DND-41 (cell line): ENCODE results near the gene TNNT2.

Experiments used
- ATAC-seq: fragments of 200-7000 bp; cut with Tn5 transposase; 3 replicates; pipeline ENCODE4 v1.9.1; 2021; ENCODE audit warnings: low read depth; ENCODE audit not compliant: insufficient read depth
- DNase-seq: peaks from one replicate; pipeline ENCODE4 v3.0.0-alpha.2; 2020
- H2AFZ ChIP-seq: 2 replicates; pipeline ENCODE4 v1.6.0; 2012; ENCODE audit warnings: low read depth, low read length
- H3K27ac ChIP-seq: 2 replicates; pipeline ENCODE4 v1.5.1; 2012; ENCODE audit warnings: low read length, inconsistent platforms
- H3K27me3 ChIP-seq: fragments of 200-600 bp; sonication (generic); 2 replicates; pipeline ENCODE4 v1.6.0; 2012; ENCODE audit warnings: low read length, mild to moderate bottlenecking, inconsistent platforms; ENCODE audit not compliant: insufficient read depth, poor library complexity
- H3K36me3 ChIP-seq: 2 replicates; pipeline ENCODE4 v1.5.1; 2012; ENCODE audit warnings: low read length, inconsistent platforms; ENCODE audit not compliant: insufficient read depth
- H3K4me1 ChIP-seq: 2 replicates; pipeline ENCODE4 v1.5.1; 2012; ENCODE audit warnings: mild to moderate bottlenecking, low read length; ENCODE audit not compliant: insufficient read depth
- H3K4me2 ChIP-seq: 2 replicates; pipeline ENCODE4 v1.6.0; 2012; ENCODE audit warnings: mild to moderate bottlenecking, moderate library complexity, low read length, inconsistent platforms; ENCODE audit not compliant: insufficient read depth
- H3K4me3 ChIP-seq, 2 experiments: fragments of 200-600 bp in 1 of 2; shearing (Covaris generic) in 1 of 2; 2 replicates each; pipeline ENCODE4 v1.5.1; 2012 to 2016; ENCODE audit warnings: inconsistent platforms in 2 of 2, low read length in 2 of 2, mild to moderate bottlenecking in 2 of 2, low read depth in 1 of 2, moderate library complexity in 1 of 2
- H3K79me2 ChIP-seq: 2 replicates; pipeline ENCODE4 v1.6.0; 2012; ENCODE audit warnings: low read length, inconsistent platforms; ENCODE audit not compliant: insufficient read depth
- H3K9ac ChIP-seq: 2 replicates; pipeline ENCODE4 v1.6.0; 2012; ENCODE audit warnings: low read depth, mild to moderate bottlenecking, inconsistent platforms, low read length, moderate library complexity
- H3K9me3 ChIP-seq: 2 replicates; pipeline ENCODE4 v1.5.1; 2012; ENCODE audit warnings: low read length, moderate library complexity, mild to moderate bottlenecking, inconsistent platforms; ENCODE audit not compliant: insufficient read depth, severe bottlenecking
- H4K20me1 ChIP-seq: 2 replicates; pipeline ENCODE4 v1.6.0; 2012; ENCODE audit warnings: low read length; ENCODE audit not compliant: insufficient read depth
- CTCF ChIP-seq: IDR thresholded peaks from 2 replicates; pipeline ENCODE4 v1.5.1; 2012; ENCODE audit warnings: borderline replicate concordance, low read length, moderate library complexity, mild to moderate bottlenecking; ENCODE audit not compliant: poor library complexity, severe bottlenecking; ENCODE audit errors: extremely low read depth
- EZH2 ChIP-seq: IDR thresholded peaks from 3 replicates; pipeline ENCODE4 v1.6.1; 2012; ENCODE audit warnings: borderline replicate concordance, low read depth, mild to moderate bottlenecking, moderate library complexity, low read length, inconsistent platforms; ENCODE audit not compliant: severe bottlenecking

Gene TNNT2

GRCh38 chr1:201336711-201337450 is 40.6 kb downstream of the TNNT2 start:
- H3K27me3 ChIP-seq: peaks cover 2% of the 10 kb centered on the region
- no peak overlapping the region for H2AFZ ChIP-seq
- no peaks in the 10 kb centered on the region for H3K4me1 ChIP-seq
- no peak overlapping the region for H3K4me3 ChIP-seq
- no peak for TF ChIP-seq EZH2
- no peak for TF ChIP-seq CTCF
- H3K79me2 ChIP-seq: no peaks in the 10 kb centered on the region
- H3K4me2 ChIP-seq: no peak overlapping the region
- H3K9ac ChIP-seq: no peak overlapping the region
- ATAC-seq (no peak), DNase-seq (no peak)
- no peaks in the 10 kb centered on the region for H3K9me3 ChIP-seq
- no peaks in the 10 kb centered on the region for H3K36me3 ChIP-seq
- H4K20me1 ChIP-seq: no peaks in the 10 kb centered on the region
- no peak overlapping the region for H3K27ac ChIP-seq

- no peaks in the 10 kb centered on the region for H4K20me1 ChIP-seq
- H3K27ac ChIP-seq: no peak overlapping the region
- no peak overlapping the region for H3K4me3 ChIP-seq
- no peak overlapping the region for H2AFZ ChIP-seq
- no peak for TF ChIP-seq CTCF
- TF ChIP-seq EZH2: no peak
- no peaks in the 10 kb centered on the region for H3K36me3 ChIP-seq
- no peaks in the 10 kb centered on the region for H3K79me2 ChIP-seq
- H3K27me3 ChIP-seq: peaks cover 2% of the 10 kb centered on the region
- H3K4me2 ChIP-seq: no peak overlapping the region
- no peaks in the 10 kb centered on the region for H3K9me3 ChIP-seq
- H3K9ac ChIP-seq: no peak overlapping the region
- H3K4me1 ChIP-seq: no peaks in the 10 kb centered on the region; the same call in 1 of the 2 replicates
- ATAC-seq (no peak), DNase-seq (no peak)
These were observed 41.6 kb downstream of the TNNT2 start for GRCh38 chr1:201335901-201336300.

- ATAC-seq (no peak), DNase-seq (no peak)
- Histone ChIP-seq H2AFZ (no peak overlapping the region), H3K9ac (no peak overlapping the region), H4K20me1 (no peaks in the 10 kb centered on the region), H3K27ac (no peak overlapping the region), H3K4me1 (no peaks in the 10 kb centered on the region; the same call in 1 of the 2 replicates), H3K36me3 (no peaks in the 10 kb centered on the region), H3K27me3 (peaks cover 2% of the 10 kb centered on the region), H3K4me2 (no peak overlapping the region), H3K4me3 (no peak overlapping the region), H3K79me2 (no peaks in the 10 kb centered on the region), H3K9me3 (no peaks in the 10 kb centered on the region)
- TF ChIP-seq CTCF: no peak
- TF ChIP-seq EZH2: no peak
These were observed 42.2 kb downstream of the TNNT2 start for GRCh38 chr1:201335174-201335870.
